GM12874 (cell line): Measurements from ENCODE around the gene WASL.

Source experiments
- TF ChIP-seq, protein P1 (sequence below): IDR thresholded peaks from 2 replicates; pipeline ENCODE4 v1.5.1; 2011; ENCODE audit warnings: low read depth, mild to moderate bottlenecking, control low read depth, low read length, moderate library complexity; ENCODE audit not compliant: insufficient read depth

Gene WASL

DNA sequence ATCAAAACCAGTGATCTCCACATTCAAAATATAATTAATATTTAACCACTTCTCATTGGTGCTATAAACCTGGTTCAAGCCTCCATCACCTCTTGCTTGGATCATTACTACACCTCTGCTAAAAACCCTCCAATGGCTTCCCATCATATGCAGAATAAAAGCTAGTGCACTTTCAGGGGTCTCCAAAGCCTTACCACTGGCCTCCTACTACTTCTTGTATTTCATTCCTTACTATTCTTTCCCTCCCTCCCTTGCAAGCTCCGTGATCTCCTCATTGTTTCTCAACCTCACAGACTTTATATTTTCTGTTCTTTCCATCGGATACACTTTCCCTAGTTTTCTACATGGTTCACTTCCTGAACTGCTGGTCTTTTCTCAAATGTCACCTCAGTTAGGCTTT, 61.6 kb downstream of the WASL start:
- TF ChIP-seq, protein P1, sequence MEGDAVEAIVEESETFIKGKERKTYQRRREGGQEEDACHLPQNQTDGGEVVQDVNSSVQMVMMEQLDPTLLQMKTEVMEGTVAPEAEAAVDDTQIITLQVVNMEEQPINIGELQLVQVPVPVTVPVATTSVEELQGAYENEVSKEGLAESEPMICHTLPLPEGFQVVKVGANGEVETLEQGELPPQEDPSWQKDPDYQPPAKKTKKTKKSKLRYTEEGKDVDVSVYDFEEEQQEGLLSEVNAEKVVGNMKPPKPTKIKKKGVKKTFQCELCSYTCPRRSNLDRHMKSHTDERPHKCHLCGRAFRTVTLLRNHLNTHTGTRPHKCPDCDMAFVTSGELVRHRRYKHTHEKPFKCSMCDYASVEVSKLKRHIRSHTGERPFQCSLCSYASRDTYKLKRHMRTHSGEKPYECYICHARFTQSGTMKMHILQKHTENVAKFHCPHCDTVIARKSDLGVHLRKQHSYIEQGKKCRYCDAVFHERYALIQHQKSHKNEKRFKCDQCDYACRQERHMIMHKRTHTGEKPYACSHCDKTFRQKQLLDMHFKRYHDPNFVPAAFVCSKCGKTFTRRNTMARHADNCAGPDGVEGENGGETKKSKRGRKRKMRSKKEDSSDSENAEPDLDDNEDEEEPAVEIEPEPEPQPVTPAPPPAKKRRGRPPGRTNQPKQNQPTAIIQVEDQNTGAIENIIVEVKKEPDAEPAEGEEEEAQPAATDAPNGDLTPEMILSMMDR, result no peak

DNA sequence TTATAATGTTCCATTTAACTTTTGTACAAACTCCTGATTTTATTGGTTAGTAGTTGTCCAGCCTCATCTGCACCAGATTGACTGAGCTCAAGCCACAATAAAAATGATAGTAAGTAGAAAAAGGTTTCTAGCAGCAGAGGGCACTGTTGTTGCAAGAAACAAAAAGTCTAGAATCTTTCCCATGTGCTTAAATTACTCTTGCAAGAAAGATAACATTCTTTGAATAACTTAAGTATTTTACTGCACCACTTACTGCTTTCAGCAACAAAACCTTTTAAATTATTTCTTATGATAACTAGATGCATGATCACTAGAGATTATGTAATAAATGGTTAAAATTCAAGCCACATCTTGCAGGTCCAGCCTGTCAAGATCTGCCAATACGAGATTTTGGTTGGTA, 66.1 kb downstream of the WASL start:
- TF ChIP-seq, protein P1, result peak; percentile 28; the same call in 1 of the 2 replicates

DNA sequence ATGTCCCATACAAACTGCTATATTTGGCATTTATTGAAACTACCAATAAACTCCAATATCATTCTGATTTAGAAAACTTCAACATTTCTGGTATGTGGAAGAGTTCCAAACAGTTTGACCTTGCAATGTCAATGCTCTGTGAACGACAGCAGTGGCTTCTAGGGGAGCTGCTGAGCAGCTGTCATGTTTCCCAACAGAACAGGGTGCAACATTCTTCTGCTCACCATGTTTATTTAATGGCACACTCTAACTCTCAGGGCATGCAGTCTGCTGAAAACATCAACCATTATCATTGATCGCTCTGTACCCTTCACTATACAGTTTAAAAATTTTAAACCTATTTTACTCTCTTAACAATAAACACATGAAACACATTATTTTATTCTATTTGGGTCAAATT, 67.2 kb downstream of the WASL start:
- TF ChIP-seq, protein P1, result no peak

DNA sequence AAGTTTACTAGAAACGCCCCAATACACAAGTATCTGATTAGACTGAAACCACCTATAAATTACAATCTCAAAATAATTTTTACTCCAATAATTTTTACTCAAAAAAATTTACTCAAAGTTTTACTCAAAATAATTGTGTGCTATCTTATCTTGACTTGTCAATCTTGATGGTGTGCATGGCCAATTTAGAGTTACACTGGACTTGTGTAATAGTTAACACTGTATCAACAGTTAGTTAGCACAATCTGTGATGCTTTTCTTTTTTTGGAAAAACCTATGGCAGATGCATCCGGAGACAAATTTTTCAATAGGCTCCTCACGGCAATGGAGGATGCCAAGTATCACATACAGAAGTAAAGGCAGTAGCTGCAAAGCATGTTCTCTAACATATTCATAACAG, 68.2 kb downstream of the WASL start:
- TF ChIP-seq, protein P1, result no peak

DNA sequence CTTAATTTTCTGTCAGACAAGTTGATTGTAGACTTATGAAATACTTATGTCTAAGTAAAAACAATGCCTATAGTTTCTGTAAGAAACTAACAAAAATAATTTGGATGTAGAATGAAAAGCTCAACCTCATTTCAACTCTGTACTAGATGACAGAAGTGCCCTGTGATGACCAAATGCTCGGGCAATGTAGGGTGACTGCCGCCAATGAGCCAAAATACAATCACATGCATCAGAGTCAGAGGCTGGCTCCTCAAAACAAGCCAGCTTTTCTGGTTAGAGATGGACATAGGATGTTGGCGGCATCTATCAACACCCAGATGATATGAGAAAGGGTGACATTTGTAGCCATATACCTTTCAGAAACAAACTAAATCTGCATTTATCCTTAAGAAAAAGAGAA, 69.2 kb downstream of the WASL start:
- TF ChIP-seq, protein P1, result no peak

DNA sequence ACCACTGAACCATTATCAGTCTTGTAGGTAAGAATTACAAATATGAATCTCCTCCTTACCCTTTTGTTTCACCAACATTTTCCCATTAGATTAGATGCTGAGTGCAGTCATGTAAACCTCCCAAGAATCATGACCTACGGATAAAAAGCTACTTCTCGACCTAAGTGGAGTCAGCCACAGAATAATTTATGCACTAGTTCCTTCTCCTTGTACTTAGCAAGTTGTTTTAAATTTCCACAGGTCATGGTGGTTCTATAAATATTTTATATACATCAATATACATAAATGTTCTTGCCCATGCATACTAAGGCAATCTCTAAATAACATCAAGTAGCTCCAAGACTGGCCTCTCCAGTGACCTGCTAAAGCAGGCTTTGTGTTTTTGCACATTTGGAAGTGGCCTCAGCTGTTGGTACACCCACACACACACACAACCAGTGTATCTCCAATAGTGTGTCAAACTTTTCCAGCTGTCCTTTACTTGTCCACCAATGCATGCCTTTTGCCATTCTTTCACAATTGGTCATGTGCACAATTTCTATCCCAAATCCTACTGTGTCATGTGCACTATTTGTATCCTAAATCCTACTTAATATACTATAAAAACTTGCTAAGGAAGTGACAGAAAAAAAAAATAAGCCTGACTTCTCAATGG, 71.6 kb downstream of the WASL start:
- TF ChIP-seq, protein P1, result no peak

DNA sequence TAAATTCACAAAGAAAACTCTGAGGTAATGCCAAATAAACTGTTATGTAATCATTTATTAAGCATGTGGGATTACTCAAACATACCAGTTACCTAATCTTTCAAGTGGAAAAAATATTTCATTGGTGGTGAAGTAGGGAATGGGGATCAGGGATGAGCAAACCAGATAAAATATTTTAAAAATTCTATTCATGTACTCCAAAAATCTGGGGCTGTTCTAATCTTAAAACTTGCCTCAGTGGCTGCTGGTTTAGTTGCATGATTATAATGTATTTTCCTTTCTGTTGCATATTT, 73.7 kb downstream of the WASL start:
- TF ChIP-seq, protein P1, result no peak
